A549 treated with dexamethasone at 1 μM for 4 hours (cell line): Measurements from ENCODE around the gene OR1J2. TPM values are rescaled to one million over a fixed set of nuclear protein-coding genes. Genes with fewer than 3 reads are reported as not detected.

Source experiments
- total RNA-seq: library from RNA; stranded (reverse); fragments of 200-300 nt; extraction: Qiagen RNA extraction; gene quantifications from 5 replicates; pipeline ENCODE4 v1.2.3, GENCODE V29; 2022

Gene OR1J2
- total RNA-seq = not detected in 5 replicates

GRCh38 chr9:122510502-122510901, at the start of gene OR1J2:
OR1J2 (plus strand) TSS chr9:122510802; CDS start chr9:122510802, 0 bp downstream.

DNA sequence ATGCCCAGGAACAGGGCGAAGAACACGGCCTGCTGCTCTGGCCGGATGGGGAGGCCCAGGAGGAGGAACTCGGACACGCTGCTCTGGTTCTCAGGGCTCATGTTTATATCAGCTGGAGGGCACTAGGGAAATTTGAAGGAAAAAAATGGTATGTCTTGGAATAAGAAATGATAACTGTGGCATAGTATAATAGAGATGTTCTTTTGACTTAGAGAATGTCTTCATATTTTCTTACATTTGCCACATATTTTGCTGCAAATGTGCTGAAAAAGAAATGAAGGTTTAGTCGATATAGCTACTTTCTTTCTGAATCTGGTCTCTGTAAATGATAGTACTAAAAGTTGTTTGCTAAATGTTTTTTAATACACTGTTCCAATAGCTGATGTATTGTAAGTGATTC, 32.8 kb upstream of the OR1J2 start, which contains the start of gene OR1J1:
Gene OR1J1 (minus strand): TSS at position 101 of the 400 bp plus-strand sequence. CDS start 0 bp downstream, at position 101.

DNA sequence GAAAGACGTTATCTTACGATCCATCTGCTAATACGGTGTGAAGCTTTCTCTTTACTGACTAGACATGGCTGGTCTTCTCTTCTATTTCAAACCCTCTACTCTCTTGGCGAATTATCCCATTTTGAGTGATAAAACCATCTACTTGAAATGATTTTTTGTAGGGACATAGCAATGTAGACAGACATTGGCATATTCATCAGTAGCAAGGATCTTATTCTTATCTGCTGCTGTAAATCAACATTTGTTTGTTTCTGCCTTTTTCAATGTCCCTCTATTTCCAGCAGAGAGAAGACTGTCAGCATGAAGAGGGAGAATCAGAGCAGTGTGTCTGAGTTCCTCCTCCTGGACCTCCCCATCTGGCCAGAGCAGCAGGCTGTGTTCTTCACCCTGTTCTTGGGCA, 8.2 kb downstream of the OR1J2 start, which contains the start of gene OR1J4:
Gene OR1J4 (plus strand): TSS at position 301 of the 400 bp plus-strand sequence. CDS start 0 bp downstream, at position 301.

GRCh38 chr9:122527193-122527592, 16.6 kb downstream of the OR1J2 start, which contains the start of gene OR1N1:
OR1N1 (minus strand) TSS chr9:122527293; CDS start chr9:122527293, 0 bp downstream.

GRCh38 chr9:122552812-122553211, 42.2 kb downstream of the OR1J2 start, which contains the start of gene OR1N2:
OR1N2 (plus strand) TSS chr9:122553112; CDS start chr9:122553212, 100 bp downstream.

Other genes starting within 250 kb of the OR1J2 start
- gene RBM18, start 246.0 kb upstream of the OR1J2 start, total RNA-seq = 19.8 to 26.0 TPM (median 24.9 TPM) in 5 replicates
- 63.0 to 72.8 TPM (median 69.1 TPM) in 5 replicates for gene MRRF, start 245.9 kb upstream of the OR1J2 start, total RNA-seq
- 1.4 to 2.3 TPM (median 1.8 TPM) in 5 replicates for gene PTGS1, start 139.8 kb upstream of the OR1J2 start, total RNA-seq
- not detected in 5 replicates for gene OR1J1, start 32.9 kb upstream of the OR1J2 start, total RNA-seq
- gene OR1J4, start 8.3 kb downstream of the OR1J2 start, total RNA-seq = not detected in 5 replicates
- gene OR1N1, start 16.5 kb downstream of the OR1J2 start, total RNA-seq = not detected in 5 replicates
- not detected in 5 replicates for gene OR1N2, start 42.3 kb downstream of the OR1J2 start, total RNA-seq
- gene OR1L8, start 72.6 kb downstream of the OR1J2 start, total RNA-seq = not detected in 5 replicates
- 0.16 TPM in 1 of 5 replicates, not detected in the others for gene OR1Q1, start 103.9 kb downstream of the OR1J2 start, total RNA-seq
- not detected in 5 replicates for gene OR1B1, start 146.8 kb downstream of the OR1J2 start, total RNA-seq
- not detected in 5 replicates for gene OR1L1, start 150.9 kb downstream of the OR1J2 start, total RNA-seq
- gene OR1L3, start 164.3 kb downstream of the OR1J2 start, total RNA-seq = not detected in 5 replicates
- not detected in 5 replicates for gene OR1L4, start 213.2 kb downstream of the OR1J2 start, total RNA-seq
- not detected in 5 replicates for gene OR1L6, start 231.5 kb downstream of the OR1J2 start, total RNA-seq